NT2/D1 (cell line): Measurements from ENCODE around the gene SIRT3.
"Not testable (repeated sequence)": the region's sequence is repeated elsewhere in the genome, so short reads cannot be mapped to it uniquely, and the experiment has no call there.

ENCODE experiments used
- DNase-seq: peaks from one replicate; pipeline ENCODE4 v3.0.0-alpha.2; 2011; ENCODE audit warnings: low read depth, low spot score
- H3K27me3 ChIP-seq: 2 replicates; pipeline ENCODE4 v1.6.0; 2011; ENCODE audit warnings: mild to moderate bottlenecking; ENCODE audit not compliant: insufficient read length, insufficient read depth
- H3K36me3 ChIP-seq: 2 replicates; pipeline ENCODE4 v1.6.1; 2011; ENCODE audit warnings: mild to moderate bottlenecking, low read length, mixed read lengths; ENCODE audit not compliant: insufficient read depth, insufficient read length
- H3K4me1 ChIP-seq: 2 replicates; pipeline ENCODE4 v1.5.1; 2011; ENCODE audit not compliant: insufficient read depth, insufficient read length
- H3K4me3 ChIP-seq: 2 replicates; pipeline ENCODE4 v1.5.1; 2011; ENCODE audit warnings: low read depth; ENCODE audit not compliant: insufficient read length
- H3K9ac ChIP-seq: 2 replicates; pipeline ENCODE4 v1.6.0; 2011; ENCODE audit warnings: low read depth; ENCODE audit not compliant: insufficient read length
- H3K9me3 ChIP-seq: 2 replicates; pipeline ENCODE4 v1.5.1; 2011; ENCODE audit warnings: mild to moderate bottlenecking, low read length; ENCODE audit not compliant: insufficient read depth
- SUZ12 ChIP-seq: IDR thresholded peaks from 2 replicates; pipeline ENCODE4 v1.6.1; 2011; ENCODE audit not compliant: insufficient read length, insufficient read depth; ENCODE audit errors: extremely low read depth
- YY1 ChIP-seq: IDR thresholded peaks from 2 replicates; pipeline ENCODE4 v1.6.1; 2011; ENCODE audit not compliant: insufficient read length, insufficient read depth
- ZNF274 ChIP-seq: IDR thresholded peaks from 2 replicates; pipeline ENCODE4 v1.6.1; 2011; ENCODE audit warnings: mild to moderate bottlenecking, low read depth, low read length

The SIRT3 gene

DNA sequence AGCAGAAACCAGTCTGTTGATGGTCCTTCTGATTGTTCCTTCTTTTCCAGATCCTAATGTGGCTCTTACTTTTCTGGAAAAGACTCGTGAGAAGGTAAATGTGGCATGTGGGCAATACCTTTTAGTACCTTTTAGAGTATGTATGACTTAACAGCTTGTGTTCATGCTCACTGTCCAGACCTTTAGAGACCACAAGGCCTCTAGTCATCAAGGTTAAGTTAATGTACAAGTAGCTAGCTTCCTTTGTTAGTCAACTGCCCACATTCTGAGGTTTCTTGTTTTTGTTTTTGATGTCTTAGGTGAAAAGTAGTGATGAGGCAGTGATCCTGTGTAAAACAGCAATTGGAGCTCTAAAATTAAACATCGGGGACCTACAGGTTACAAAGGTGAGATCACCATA lies 8.2 kb upstream of the SIRT3 start:
- DNase-seq = no peak
- Histone ChIP-seq H3K27me3 (no peaks in the 10 kb centered on the region), H3K4me1 (no peaks in the 10 kb centered on the region), H3K36me3 (peaks cover 95% of the 10 kb centered on the region), H3K9me3 (no peaks in the 10 kb centered on the region), H3K9ac (no peak overlapping the region), H3K4me3 (no peak overlapping the region)
- TF ChIP-seq ZNF274 = no peak
- no peak for TF ChIP-seq SUZ12
- TF ChIP-seq YY1 = no peak

DNA sequence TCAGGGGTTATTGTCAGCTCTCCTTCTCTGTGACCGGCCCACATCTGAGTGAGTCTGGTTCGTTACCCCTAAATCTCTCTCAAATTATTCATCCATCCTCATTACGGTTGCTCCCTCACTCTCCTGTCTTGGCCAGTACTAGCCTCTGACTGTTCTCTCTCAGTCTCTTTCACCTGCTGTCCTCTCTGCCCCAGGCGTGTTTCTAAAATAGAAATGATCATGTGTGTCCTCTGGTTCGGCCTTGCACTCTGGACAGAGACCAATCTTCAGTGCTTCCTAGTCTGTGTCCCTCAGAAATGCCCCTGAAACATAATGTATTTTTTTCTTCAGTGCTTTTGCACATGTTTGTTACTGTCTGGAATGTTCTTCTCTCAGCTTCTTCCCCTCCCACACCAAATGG lies 5.5 kb upstream of the SIRT3 start:
- H3K9me3 ChIP-seq = no peaks in the 10 kb centered on the region
- TF ChIP-seq YY1 = no peak
- no peak for TF ChIP-seq SUZ12
- no peak for TF ChIP-seq ZNF274
- no peaks in the 10 kb centered on the region for H3K4me1 ChIP-seq
- no peak overlapping the region for H3K9ac ChIP-seq
- H3K27me3 ChIP-seq = no peaks in the 10 kb centered on the region
- DNase-seq = no peak
- H3K36me3 ChIP-seq = peaks cover 82% of the 10 kb centered on the region
- H3K4me3 ChIP-seq = no peak overlapping the region

- peaks cover 70% of the 10 kb centered on the region for H3K36me3 ChIP-seq
- no peak overlapping the region for H3K9ac ChIP-seq
- H3K9me3 ChIP-seq = no peaks in the 10 kb centered on the region
- no peak for DNase-seq
- no peaks in the 10 kb centered on the region for H3K4me1 ChIP-seq
- H3K27me3 ChIP-seq = no peaks in the 10 kb centered on the region
- TF ChIP-seq SUZ12 = no peak
- H3K4me3 ChIP-seq = no peak overlapping the region
These were observed 4.2 kb upstream of the SIRT3 start for GRCh38 chr11:240315-240714.

GRCh38 chr11:238346-238745 lies 2.2 kb upstream of the SIRT3 start:
- not testable (repeated sequence) for H3K9ac ChIP-seq, H3K4me1 ChIP-seq, DNase-seq, H3K9me3 ChIP-seq, H3K4me3 ChIP-seq, H3K27me3 ChIP-seq
- H3K36me3 ChIP-seq = peaks cover 57% of the 10 kb centered on the region

DNA sequence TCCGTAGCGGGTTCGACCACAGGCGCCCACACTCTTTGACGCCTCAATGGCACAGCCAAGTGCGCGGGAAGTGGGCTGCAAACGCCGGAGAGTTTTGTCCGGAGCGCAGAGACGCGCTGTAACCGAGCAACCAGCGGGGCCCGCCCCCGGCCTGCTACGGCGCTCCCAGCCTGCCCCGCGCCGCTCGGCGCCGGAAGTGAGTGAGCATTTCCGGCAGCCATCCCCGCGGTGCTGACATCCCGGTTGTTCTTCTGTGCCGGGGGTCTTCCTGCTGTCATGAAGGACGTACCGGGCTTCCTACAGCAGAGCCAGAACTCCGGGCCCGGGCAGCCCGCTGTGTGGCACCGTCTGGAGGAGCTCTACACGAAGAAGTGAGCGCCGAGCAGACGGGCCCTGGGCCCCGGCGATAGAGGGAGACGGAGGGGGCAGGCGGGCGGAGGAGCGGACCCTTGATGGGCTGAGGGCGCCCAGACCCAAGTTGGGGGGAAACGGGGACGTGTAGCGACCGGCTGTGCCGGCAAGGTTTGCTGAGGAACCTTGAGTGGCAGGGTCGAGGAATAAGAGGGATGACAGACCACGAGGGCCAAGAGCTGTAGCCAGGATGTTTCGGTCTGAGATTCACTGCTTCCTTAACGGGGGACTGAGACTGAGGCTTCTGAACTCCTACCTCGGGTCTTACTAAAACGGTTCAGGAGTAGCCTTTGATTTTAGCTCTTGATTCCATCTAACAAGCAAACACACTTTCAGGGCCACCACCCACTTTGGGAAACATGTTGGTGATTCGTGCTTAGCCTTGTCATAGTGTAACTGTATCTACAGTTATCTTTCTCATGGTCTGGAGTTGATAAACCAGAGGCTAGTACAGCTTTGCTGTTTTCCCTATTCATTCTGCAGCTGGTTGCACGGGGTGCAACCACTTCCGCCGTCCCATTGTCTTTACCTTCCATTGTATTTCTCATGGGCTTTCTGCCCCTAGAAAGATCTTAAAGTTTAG lies 929 bp upstream of the SIRT3 start, which contains the start of gene PSMD13:
Gene PSMD13, plus strand, starts transcription at position 203 of the 994 bp plus-strand sequence. Its CDS starts 74 bp downstream, at position 277.
- DNase-seq = peak; percentile 63
- Histone ChIP-seq H3K36me3 (peaks cover 54% of the 10 kb centered on the region), H3K9me3 (no peaks in the 10 kb centered on the region), H3K9ac (peak within 1 kb of the TSS; percentile 96), H3K27me3 (no peaks in the 10 kb centered on the region), H3K4me3 (peak within 1 kb of the TSS; percentile 94), H3K4me1 (peaks cover 6% of the 10 kb centered on the region)
- TF ChIP-seq SUZ12 (no peak), YY1 (no peak), ZNF274 (no peak)

DNA sequence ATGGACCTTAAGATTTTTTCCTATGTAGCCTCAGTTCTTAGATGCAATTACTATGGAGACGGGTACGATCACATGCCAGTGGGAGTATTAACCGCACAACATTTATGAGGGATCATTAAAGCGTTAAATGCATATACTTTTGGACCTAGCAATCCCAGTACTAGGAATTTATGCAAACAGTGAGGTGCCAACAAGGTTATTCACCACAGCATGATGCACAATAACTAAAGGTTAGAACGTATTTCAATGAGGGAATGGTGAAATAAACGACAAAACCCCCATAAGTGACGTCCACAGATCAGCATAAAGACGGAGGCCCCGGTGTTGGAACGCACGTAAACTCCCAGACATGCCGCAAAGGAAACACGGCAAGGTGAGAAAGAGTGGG lies 539 bp downstream of the SIRT3 start:
- no peak for DNase-seq
- Histone ChIP-seq H3K4me1 (peaks cover 6% of the 10 kb centered on the region), H3K4me3 (peak overlapping the region; percentile 94), H3K27me3 (no peaks in the 10 kb centered on the region), H3K9me3 (no peaks in the 10 kb centered on the region), H3K36me3 (peaks cover 46% of the 10 kb centered on the region), H3K9ac (peak overlapping the region; percentile 96)
- TF ChIP-seq SUZ12 (no peak), YY1 (no peak), ZNF274 (no peak)

DNA sequence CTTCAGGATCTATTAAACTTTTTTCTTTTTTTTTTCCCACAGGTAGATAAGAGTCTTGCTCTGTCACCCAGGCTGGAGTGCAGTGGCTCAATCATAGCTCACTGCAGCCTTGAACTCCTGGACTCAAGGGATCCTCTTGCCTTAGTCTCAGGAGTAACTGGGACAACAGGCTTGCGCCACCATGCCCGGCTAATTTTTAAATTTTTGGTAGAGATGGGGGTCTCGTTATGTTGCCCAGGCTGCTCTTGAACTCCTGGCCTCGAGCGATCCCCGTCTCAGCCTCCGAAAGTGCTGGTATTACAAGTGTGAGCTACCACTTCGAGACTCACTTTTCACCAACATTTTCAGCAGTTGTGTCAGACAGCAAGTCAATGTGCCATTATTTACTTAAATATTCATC lies 962 bp downstream of the SIRT3 start:
- peaks cover 6% of the 10 kb centered on the region for H3K4me1 ChIP-seq
- no peaks in the 10 kb centered on the region for H3K27me3 ChIP-seq
- H3K9me3 ChIP-seq = no peaks in the 10 kb centered on the region
- TF ChIP-seq ZNF274 = no peak
- no peak for TF ChIP-seq SUZ12
- TF ChIP-seq YY1 = no peak
- peaks cover 46% of the 10 kb centered on the region for H3K36me3 ChIP-seq
- peak overlapping the region; percentile 96 for H3K9ac ChIP-seq
- H3K4me3 ChIP-seq = peak overlapping the region; percentile 94
- DNase-seq = no peak
